LNCAP (cell line): ENCODE results near the gene LCLAT1.

Experiments
- CTCF ChIP-seq: fragments of 450-650 bp; IDR thresholded peaks from 2 replicates; pipeline ENCODE4 v1.5.1; 2017; ENCODE audit warnings: mild to moderate bottlenecking

LCLAT1 gene

GRCh38 chr2:30612371-30612770 is 165.3 kb downstream of the LCLAT1 start:
- TF ChIP-seq CTCF, result no peak

- TF ChIP-seq CTCF, result no peak
These were observed 166.0 kb downstream of the LCLAT1 start for GRCh38 chr2:30613001-30613400.

GRCh38 chr2:30615926-30616325 is 168.9 kb downstream of the LCLAT1 start:
- TF ChIP-seq CTCF, result no peak

GRCh38 chr2:30620102-30620501 is 173.1 kb downstream of the LCLAT1 start:
- TF ChIP-seq CTCF, result no peak

GRCh38 chr2:30621836-30622235 is 174.8 kb downstream of the LCLAT1 start:
- TF ChIP-seq CTCF, result no peak

- no peak for TF ChIP-seq CTCF
These were observed 175.4 kb downstream of the LCLAT1 start for GRCh38 chr2:30622452-30622851.

- no peak for TF ChIP-seq CTCF
These were observed 178.2 kb downstream of the LCLAT1 start for GRCh38 chr2:30625276-30625675.

GRCh38 chr2:30625701-30626100 is 178.7 kb downstream of the LCLAT1 start:
- TF ChIP-seq CTCF, result no peak
